GM19328 (cell line): ENCODE results near the gene PERM1.
"Not testable (repeated sequence)": the region's sequence is repeated elsewhere in the genome, so short reads cannot be mapped to it uniquely, and the experiment has no call there.

Experiments
- ATAC-seq: cut with Tn5 transposase; IDR thresholded peaks from one replicate; pipeline ENCODE4 v1.9.1; 2021; ENCODE audit warnings: mild to moderate bottlenecking, moderate library complexity; ENCODE audit not compliant: unreplicated experiment

Gene PERM1

DNA sequence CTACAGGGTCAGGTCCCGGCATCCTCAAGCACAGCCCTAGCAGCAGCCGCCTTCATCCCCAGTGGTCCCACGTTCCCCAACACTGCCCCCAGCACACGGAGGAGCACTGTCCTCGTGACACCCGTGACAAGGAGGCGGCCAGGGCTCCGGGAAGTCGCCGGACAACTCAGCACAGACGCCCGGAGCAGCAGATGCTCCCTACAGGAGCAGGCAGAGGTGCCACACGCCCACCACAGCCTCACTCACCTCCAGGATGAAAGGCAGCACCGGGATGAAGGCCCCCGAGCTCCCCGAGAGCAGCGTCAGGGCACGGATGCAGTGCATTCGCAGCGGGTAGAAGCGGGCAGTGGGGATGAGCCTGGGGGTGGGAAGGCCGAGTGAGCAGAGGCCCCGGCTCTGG, 31.0 kb downstream of the PERM1 start:
- no peak for ATAC-seq

- no peak for ATAC-seq
Measured at GRCh38 chr1:950268-950667, 31.6 kb downstream of the PERM1 start.

- no peak for ATAC-seq
Measured at GRCh38 chr1:947958-948357, 33.9 kb downstream of the PERM1 start.

GRCh38 chr1:946811-947210, 35.1 kb downstream of the PERM1 start:
- not testable (repeated sequence) for ATAC-seq

DNA sequence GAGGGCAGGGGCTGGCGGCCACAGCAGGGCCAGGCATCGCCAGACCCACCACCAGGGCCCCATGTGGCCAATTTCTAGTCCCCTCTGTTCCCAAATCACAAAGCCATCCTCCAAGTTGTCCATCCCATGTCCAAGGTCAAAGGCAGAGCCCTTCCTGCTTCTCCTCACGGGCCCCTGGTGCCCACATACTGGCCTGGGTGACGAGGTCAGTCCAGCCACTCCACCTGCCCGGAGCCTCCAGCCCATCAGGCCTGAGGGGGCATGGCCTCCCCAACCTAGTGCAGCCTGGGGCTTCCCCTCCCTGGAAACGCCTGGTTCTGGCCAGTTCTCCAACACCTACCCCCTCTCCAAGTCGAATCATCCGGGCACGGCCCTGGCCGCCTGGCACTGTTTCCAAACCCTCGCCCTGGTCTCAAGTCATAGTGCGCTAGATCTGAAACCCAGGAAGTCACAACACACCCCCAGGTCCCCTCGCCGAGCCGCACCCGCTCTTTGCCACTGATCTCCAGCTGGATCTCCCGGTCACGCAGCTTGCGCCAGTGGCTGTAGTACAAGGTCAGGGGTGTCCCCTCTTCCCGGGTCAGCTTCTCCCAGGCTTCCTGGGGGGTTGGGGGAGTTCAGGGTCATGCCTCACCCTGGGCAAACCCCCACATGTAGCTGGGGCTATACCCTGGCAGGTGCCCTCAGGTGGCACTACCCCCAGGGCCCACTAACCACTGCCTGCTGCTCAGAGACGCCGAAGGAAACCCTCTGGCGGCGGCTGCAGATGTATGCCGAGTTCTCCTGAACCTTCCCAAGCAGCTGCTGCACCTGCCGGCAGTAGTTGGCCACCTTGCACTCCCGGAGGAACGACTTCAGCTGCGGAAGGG, 36.0 kb downstream of the PERM1 start:
- ATAC-seq: no peak

DNA sequence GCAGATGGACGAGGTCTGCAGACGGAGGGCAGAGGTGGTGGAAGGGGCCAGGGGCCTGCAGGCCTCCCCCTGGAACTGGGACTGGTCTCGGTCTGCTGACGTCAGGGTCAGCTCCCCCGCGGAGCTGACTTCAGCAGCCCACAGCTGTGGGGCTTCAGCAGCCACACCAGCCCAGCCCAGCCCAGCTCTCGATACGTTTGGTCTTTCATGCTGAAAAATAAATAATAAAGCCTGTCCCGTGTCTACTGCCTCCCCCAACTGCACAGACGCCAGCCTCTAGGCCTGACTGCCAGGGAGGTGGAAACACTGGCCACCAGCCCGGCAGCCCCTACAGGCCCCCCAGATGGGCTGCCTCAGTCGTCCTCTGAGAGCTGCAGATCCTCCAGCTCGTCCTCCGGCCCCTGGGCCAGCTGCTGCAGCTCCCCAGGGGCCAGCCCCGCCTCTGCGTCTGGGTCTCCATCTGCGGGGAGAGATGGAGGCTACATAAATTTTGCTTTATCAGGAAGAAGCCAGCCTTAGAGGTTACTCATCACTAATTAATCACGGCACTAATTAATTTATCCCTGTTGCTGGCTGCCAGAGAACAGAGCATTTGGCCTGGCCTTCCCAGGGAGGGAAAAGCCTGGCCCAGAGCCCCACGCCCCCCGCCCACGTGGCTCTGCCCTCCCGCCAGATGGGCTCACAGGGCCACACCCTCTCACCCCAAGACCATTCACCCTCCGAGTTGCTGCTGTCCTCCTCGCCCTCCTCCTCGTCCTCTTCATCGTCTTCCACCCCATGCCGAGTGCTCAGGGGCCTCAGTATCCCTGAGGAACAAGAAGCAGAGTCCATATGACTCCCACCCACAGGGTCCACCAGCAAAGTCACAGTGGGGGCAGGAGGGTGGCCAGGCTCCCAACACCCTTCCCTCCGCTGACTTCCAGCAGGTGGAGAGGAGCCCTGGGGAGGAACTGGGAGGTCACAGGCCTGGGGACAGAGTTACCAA, 37.3 kb downstream of the PERM1 start:
- ATAC-seq: no peak

DNA sequence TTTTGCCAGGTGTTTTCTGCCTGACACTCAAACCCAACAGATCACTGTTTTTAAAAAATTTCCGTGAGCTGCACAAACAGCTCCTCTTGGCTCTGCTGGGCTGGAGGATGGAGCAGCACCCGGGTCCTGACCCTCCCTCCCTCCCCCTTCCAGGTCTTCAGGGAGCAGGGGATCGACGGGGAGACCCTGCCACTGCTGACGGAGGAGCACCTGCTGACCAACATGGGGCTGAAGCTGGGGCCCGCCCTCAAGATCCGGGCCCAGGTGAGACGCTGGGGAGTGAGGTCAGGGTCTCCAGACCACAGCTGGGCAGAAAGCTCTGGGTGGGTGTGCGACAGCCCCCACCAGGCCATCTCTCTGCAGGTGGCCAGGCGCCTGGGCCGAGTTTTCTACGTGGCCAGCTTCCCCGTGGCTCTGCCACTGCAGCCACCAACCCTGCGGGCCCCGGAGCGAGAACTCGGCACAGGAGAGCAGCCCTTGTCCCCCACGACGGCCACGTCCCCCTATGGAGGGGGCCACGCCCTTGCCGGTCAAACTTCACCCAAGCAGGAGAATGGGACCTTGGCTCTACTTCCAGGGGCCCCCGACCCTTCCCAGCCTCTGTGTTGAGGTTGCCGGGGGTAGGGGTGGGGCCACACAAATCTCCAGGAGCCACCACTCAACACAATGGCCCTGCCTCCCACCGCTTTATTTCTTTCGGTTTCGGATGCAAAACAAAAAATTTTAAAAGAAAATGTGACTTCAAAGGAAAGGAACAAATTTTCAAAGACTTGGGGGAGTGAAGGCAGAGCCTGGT, 38.1 kb downstream of the PERM1 start:
- no peak for ATAC-seq

DNA sequence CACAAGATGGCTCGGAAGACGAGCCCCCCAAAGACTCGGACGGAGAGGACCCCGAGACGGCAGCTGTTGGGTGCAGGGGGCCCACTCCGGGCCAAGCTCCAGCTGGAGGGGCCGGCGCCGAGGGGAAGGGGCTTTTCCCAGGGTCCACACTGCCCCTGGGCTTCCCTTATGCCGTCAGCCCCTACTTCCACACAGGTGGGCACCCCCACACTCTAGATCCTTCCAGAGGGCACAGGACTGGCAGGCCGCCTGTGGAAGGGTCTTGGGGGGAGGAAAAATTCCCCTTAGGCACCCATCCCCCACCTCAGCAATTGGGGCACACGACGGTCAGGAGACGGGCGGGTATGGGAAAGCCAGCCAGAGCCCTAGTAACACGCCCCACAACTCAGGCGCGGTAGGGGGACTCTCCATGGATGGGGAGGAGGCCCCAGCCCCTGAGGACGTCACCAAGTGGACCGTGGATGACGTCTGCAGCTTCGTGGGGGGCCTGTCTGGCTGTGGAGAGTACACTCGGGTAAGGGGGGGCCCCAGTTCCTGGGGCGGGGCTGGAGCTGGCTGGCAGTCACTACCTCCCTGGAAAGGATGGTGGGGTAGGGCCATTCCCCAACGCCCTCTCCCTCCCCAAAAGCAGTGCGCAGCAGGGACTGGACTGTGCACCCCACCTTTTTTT, 38.9 kb downstream of the PERM1 start:
- ATAC-seq: no peak

DNA sequence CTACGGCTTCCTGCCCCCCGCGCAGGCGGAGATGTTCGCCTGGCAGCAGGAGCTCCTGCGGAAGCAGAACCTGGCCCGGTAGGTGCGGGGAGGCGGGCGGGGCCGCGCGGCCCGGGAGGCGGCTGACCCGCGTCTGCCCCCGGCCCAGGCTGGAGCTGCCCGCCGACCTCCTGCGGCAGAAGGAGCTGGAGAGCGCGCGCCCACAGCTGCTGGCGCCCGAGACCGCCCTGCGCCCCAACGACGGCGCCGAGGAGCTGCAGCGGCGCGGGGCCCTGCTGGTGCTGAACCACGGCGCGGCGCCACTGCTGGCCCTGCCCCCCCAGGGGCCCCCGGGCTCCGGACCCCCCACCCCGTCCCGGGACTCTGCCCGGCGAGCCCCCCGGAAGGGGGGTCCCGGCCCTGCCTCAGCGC, 39.5 kb downstream of the PERM1 start:
- ATAC-seq: no peak

GRCh38 chr1:941588-942383, 40.1 kb downstream of the PERM1 start:
- no peak for ATAC-seq

GRCh38 chr1:941015-941587, 40.8 kb downstream of the PERM1 start:
- no peak for ATAC-seq

- no peak for ATAC-seq
Measured at GRCh38 chr1:940107-941014, 41.5 kb downstream of the PERM1 start.

- no peak for ATAC-seq
Measured at GRCh38 chr1:939511-940106, 42.3 kb downstream of the PERM1 start.

- no peak for ATAC-seq
Measured at GRCh38 chr1:938711-939489, 43.0 kb downstream of the PERM1 start.

DNA sequence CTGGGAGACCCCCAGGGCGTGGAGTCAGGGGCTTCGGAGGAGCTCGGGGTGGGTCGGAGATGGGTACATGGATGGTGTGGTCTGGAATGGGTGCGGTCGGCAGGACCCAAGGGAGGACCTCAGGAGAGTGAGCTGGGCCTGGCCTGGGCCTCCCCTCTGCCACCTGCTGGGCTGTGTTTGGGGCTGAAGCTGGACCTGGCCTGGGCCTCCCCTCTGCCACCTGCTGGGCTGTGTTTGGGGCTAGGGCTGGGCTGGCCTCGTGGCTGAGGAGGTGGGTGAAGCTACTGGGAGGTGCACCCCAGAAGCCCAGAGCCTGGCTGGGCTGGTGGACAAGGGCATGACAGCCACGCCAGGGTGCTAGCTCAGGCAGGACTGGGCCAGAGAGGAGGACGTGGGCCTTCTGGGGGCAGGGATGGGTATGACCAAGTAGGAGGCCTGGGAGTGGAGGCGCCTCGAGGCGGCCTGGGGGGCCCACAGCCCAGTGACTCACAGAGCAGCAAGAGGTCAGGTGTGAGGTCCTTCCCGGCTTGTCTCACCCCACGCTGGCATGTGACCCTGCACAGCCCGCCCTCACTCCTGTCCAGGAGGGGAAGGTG, 43.7 kb downstream of the PERM1 start:
- ATAC-seq: no peak

DNA sequence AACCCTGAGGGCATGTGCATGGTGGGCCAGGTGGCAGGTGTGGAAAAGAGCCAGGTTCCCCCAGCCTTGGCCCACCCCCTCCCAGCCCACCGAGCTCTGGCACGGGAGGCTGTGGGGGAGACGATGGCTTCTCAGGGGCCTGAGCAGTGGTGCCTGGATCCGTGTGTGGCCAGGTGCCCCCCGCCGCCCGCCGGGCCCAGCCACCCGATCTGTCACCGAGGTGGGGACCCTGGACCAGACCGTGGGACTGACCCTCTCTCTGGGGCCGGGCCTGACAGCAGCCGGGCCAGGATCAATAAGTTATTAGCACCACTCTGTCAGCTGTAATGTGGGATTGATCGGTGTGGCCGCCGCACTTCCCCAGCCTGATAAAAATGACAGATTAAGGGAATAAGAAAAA, 44.4 kb downstream of the PERM1 start:
- ATAC-seq: no peak
